Effector CD4-positive, alpha-beta T cell (primary cell): Measurements from ENCODE around the gene KRT33A. TPM values are rescaled to one million over a fixed set of nuclear protein-coding genes. Genes with fewer than 3 reads are reported as not detected.
"Not testable (repeated sequence)": the region's sequence is repeated elsewhere in the genome, so short reads cannot be mapped to it uniquely, and the experiment has no call there.

Experiments used
- DNase-seq: peaks from one replicate; pipeline ENCODE4 v3.0.0-alpha.2; 2020
- total RNA-seq: gene quantifications from one replicate; lab custom pipeline; 2026; lab: John Stamatoyannopoulos, UW

The KRT33A gene
- not detected for total RNA-seq

- DNase-seq: not testable (repeated sequence)
Observed at GRCh38 chr17:41350381-41350878, at the start of gene KRT33A. TSS of gene KRT33A (minus strand) at chr17:41350828. CDS start at chr17:41350767, 61 bp downstream.

GRCh38 chr17:41396996-41397660, 46.5 kb upstream of the KRT33A start, which contains the start of gene KRT31:
TSS of gene KRT31 (minus strand) at chr17:41397608. CDS start at chr17:41397539, 69 bp downstream.
- DNase-seq: no peak

- DNase-seq: no peak
Observed at GRCh38 chr17:41396340-41396739, 45.7 kb upstream of the KRT33A start.

- no peak for DNase-seq
Observed at GRCh38 chr17:41395611-41396010, 45.0 kb upstream of the KRT33A start.

GRCh38 chr17:41395044-41395443, 44.4 kb upstream of the KRT33A start:
- not testable (repeated sequence) for DNase-seq

- no peak for DNase-seq
Observed at GRCh38 chr17:41394254-41394996, 43.8 kb upstream of the KRT33A start.

- no peak for DNase-seq
Observed at GRCh38 chr17:41393826-41394225, 43.2 kb upstream of the KRT33A start.

GRCh38 chr17:41393294-41393693, 42.7 kb upstream of the KRT33A start:
- no peak for DNase-seq

- no peak for DNase-seq
Observed at GRCh38 chr17:41392278-41392677, 41.6 kb upstream of the KRT33A start.

GRCh38 chr17:41391535-41391934, 40.9 kb upstream of the KRT33A start:
- DNase-seq: no peak

GRCh38 chr17:41390411-41390938, 39.8 kb upstream of the KRT33A start:
- no peak for DNase-seq

GRCh38 chr17:41387670-41388069, 37.0 kb upstream of the KRT33A start:
- DNase-seq: no peak

GRCh38 chr17:41386227-41386626, 35.6 kb upstream of the KRT33A start:
- DNase-seq: no peak

GRCh38 chr17:41383690-41384089, 33.1 kb upstream of the KRT33A start:
- DNase-seq: no peak

- DNase-seq: no peak
Observed at GRCh38 chr17:41382394-41382793, 31.8 kb upstream of the KRT33A start.

GRCh38 chr17:41381943-41382342, 31.3 kb upstream of the KRT33A start, which contains the start of gene KRT34:
TSS of gene KRT34 (minus strand) at chr17:41382306. CDS start at chr17:41382246, 60 bp downstream.
- not testable (repeated sequence) for DNase-seq

- not testable (repeated sequence) for DNase-seq
Observed at GRCh38 chr17:41380091-41380490, 29.5 kb upstream of the KRT33A start.

- no peak for DNase-seq
Observed at GRCh38 chr17:41377546-41377945, 26.9 kb upstream of the KRT33A start.

- no peak for DNase-seq
Observed at GRCh38 chr17:41369713-41370112, 19.1 kb upstream of the KRT33A start, which contains the start of gene KRT33B. TSS of gene KRT33B (minus strand) at chr17:41369813. CDS start at chr17:41369750, 63 bp downstream.

GRCh38 chr17:41369023-41369422, 18.4 kb upstream of the KRT33A start:
- no peak for DNase-seq

- DNase-seq: no peak
Observed at GRCh38 chr17:41367426-41368075, 16.9 kb upstream of the KRT33A start.

GRCh38 chr17:41366070-41366469, 15.4 kb upstream of the KRT33A start:
- no peak for DNase-seq

GRCh38 chr17:41363881-41364280, 13.3 kb upstream of the KRT33A start:
- DNase-seq: no peak
